Measurements from ENCODE around the gene C1orf210. TPM values are rescaled to one million over a fixed set of nuclear protein-coding genes. Genes with fewer than 3 reads are reported as not detected.

Gene C1orf210
- total RNA-seq, 1 experiment from 2014 or later: not detected

GRCh38 chr1:43274125-43274803 lies 11.1 kb downstream of the C1orf210 start:
- DNase-seq (ENCODE audit: low read depth): peak; percentile 39

GRCh38 chr1:43273708-43274107 lies 11.7 kb downstream of the C1orf210 start:
- no peak for DNase-seq (ENCODE audit: low read depth)

GRCh38 chr1:43272576-43273571 lies 12.5 kb downstream of the C1orf210 start:
- DNase-seq (ENCODE audit: low read depth): no peak

GRCh38 chr1:43272161-43272560 lies 13.2 kb downstream of the C1orf210 start:
- no peak for DNase-seq (ENCODE audit: low read depth)

GRCh38 chr1:43271186-43272118 lies 13.9 kb downstream of the C1orf210 start:
- DNase-seq (ENCODE audit: low read depth): no peak

- DNase-seq (ENCODE audit: low read depth): no peak
Measured at GRCh38 chr1:43270421-43271095, 14.8 kb downstream of the C1orf210 start.

GRCh38 chr1:43269627-43270375 lies 15.6 kb downstream of the C1orf210 start, which contains the start of gene TMEM125:
TMEM125 (plus strand) TSS chr1:43269983; CDS start chr1:43272723, 2,740 bp downstream.
- DNase-seq (ENCODE audit: low read depth): no peak

- no peak for DNase-seq (ENCODE audit: low read depth)
Measured at GRCh38 chr1:43267818-43268425, 17.5 kb downstream of the C1orf210 start.

- peak; percentile 34 for DNase-seq (ENCODE audit: low read depth)
Measured at GRCh38 chr1:43267291-43267805, 18.0 kb downstream of the C1orf210 start.

- no peak for DNase-seq (ENCODE audit: low read depth)
Measured at GRCh38 chr1:43266881-43267280, 18.5 kb downstream of the C1orf210 start.

- DNase-seq (ENCODE audit: low read depth): no peak
Measured at GRCh38 chr1:43265431-43265830, 19.9 kb downstream of the C1orf210 start.

- no peak for DNase-seq (ENCODE audit: low read depth)
Measured at GRCh38 chr1:43258370-43258769, 27.0 kb downstream of the C1orf210 start.

- DNase-seq (ENCODE audit: low read depth): no peak
Measured at GRCh38 chr1:43256675-43257570, 28.5 kb downstream of the C1orf210 start.

GRCh38 chr1:43255438-43256210 lies 29.8 kb downstream of the C1orf210 start:
- DNase-seq (ENCODE audit: low read depth): no peak

GRCh38 chr1:43253876-43254275 lies 31.5 kb downstream of the C1orf210 start:
- DNase-seq (ENCODE audit: low read depth): no peak

- DNase-seq (ENCODE audit: low read depth): no peak
Measured at GRCh38 chr1:43253173-43253572, 32.2 kb downstream of the C1orf210 start.

- no peak for DNase-seq (ENCODE audit: low read depth)
Measured at GRCh38 chr1:43252225-43252624, 33.2 kb downstream of the C1orf210 start.
